Measurements from ENCODE around the gene INPP5A. TPM values are rescaled to one million over a fixed set of nuclear protein-coding genes. Genes with fewer than 3 reads are reported as not detected.

The INPP5A gene
- total and polyA plus RNA-seq, 10 of the 15 experiments (the other 5 are each of a cell fraction or from before 2014, with no cell fraction given): 0.52 to 15.0 (median 6.3) TPM

- ChIA-PET CTCF (no interaction called here), POLR2A (no interaction called here), RAD21 (ENCODE audit: unreplicated experiment) (no interaction called here), SMC1A (ENCODE audit: uncharacterized antibody, unreplicated experiment) (no interaction called here)
- no peak for FAIRE-seq
- no peak overlapping the region for H2AFZ ChIP-seq (ENCODE audit: control insufficient read depth, low read depth, low read length)
- no peaks in the 10 kb centered on the region for H3K4me1 ChIP-seq (ENCODE audit: control insufficient read depth, insufficient read depth, low read length)
- no peaks in the 10 kb centered on the region for H3K27me3 ChIP-seq (replicated peaks in 1 of 2; ENCODE audit: control insufficient read depth in 2 of 2, insufficient read depth in 2 of 2, low read length in 1 of 2)
- H4K20me1 ChIP-seq (ENCODE audit: control insufficient read depth, insufficient read depth): no peaks in the 10 kb centered on the region
- no peak for DNase-seq (ENCODE audit: low read depth, low spot score)
- in situ Hi-C loops (cut with MboI) (no loop called here), intact Hi-C loops (cut with micrococcal nuclease; ENCODE audit: unreplicated experiment) (no loop called here)
- ATAC-seq: no peak
- no peak for TF ChIP-seq JUND (IDR thresholded peaks at IDR 0.05; ENCODE audit: low read depth, low read length)
- TF ChIP-seq YBX1 (IDR thresholded peaks at IDR 0.05): no peak
- no peak for TF ChIP-seq NFYA (IDR thresholded peaks at IDR 0.05; ENCODE audit: borderline replicate concordance, low read depth, low read length)
- TF ChIP-seq MYB (IDR thresholded peaks at IDR 0.05; ENCODE audit: borderline replicate concordance, low read depth, low read length): no peak
- TF ChIP-seq RAD51 (IDR thresholded peaks at IDR 0.05): no peak
- no peak for TF ChIP-seq REST (IDR thresholded peaks at IDR 0.05; ENCODE audit: low read depth, low read length)
- no peak for TF ChIP-seq SMC3 (IDR thresholded peaks at IDR 0.05; ENCODE audit: borderline replicate concordance, low read length)
- no peak for TF ChIP-seq RB1 (IDR thresholded peaks at IDR 0.05; ENCODE audit: borderline replicate concordance)
- TF ChIP-seq KDM1A (IDR thresholded peaks at IDR 0.05; ENCODE audit: borderline replicate concordance): no peak
- H3K79me2 ChIP-seq (ENCODE audit: control insufficient read depth, insufficient read depth, low read length): no peaks in the 10 kb centered on the region
- no TSS peak for BruUV-seq (replicated peaks)
- H3K36me3 ChIP-seq (ENCODE audit: control insufficient read depth in 2 of 2, insufficient read depth in 2 of 2, low read length in 1 of 2): no peaks in the 10 kb centered on the region; a peak in 1 of 4 replicates
- no peak overlapping the region for H3K9ac ChIP-seq (ENCODE audit: control insufficient read depth, insufficient read depth, low read length)
- no peak overlapping the region for H3K4me3 ChIP-seq
- H3K9me3 ChIP-seq (replicated peaks; ENCODE audit: control insufficient read depth, insufficient read depth, low read length): no peaks in the 10 kb centered on the region; the same call in 2 of the 3 replicates
- H3K27ac ChIP-seq (ENCODE audit: control insufficient read depth, insufficient read depth): no peak overlapping the region
- no peak overlapping the region for H3K4me2 ChIP-seq (ENCODE audit: control insufficient read depth, insufficient read depth)
- 74% methylated on average over 13 of the region's 22 CpGs for WGBS (ENCODE audit: insufficient coverage, insufficient replicate concordance, low lambda C conversion rate, missing lambda C conversion rate)
Observed at GRCh38 chr10:132774902-132775863, 237.6 kb downstream of the INPP5A start.

Measured in GM12878 (cell line).